ENCODE results near the gene MPP4.
A peak's percentile ranks its signal among the peaks of the same experiment; 100 is the strongest.
"Not testable (repeated sequence)": the region's sequence is repeated elsewhere in the genome, so short reads cannot be mapped to it uniquely, and the experiment has no call there.

The MPP4 gene

GRCh38 chr2:201671205-201671604 lies 27.2 kb downstream of the MPP4 start:
- not testable (repeated sequence) for DNase-seq

- DNase-seq = no peak
Observed at GRCh38 chr2:201669865-201670264, 28.6 kb downstream of the MPP4 start.

- DNase-seq = no peak
Observed at GRCh38 chr2:201668402-201668910, 30.0 kb downstream of the MPP4 start.

- DNase-seq = no peak
Observed at GRCh38 chr2:201664334-201664733, 34.1 kb downstream of the MPP4 start.

GRCh38 chr2:201661366-201661765 lies 37.1 kb downstream of the MPP4 start:
- DNase-seq = no peak

GRCh38 chr2:201660293-201660895 lies 38.0 kb downstream of the MPP4 start:
- no peak for DNase-seq

GRCh38 chr2:201656740-201657139 lies 41.7 kb downstream of the MPP4 start:
- no peak for DNase-seq

- no peak for DNase-seq
Observed at GRCh38 chr2:201656102-201656501, 42.3 kb downstream of the MPP4 start.

GRCh38 chr2:201654616-201655384 lies 43.6 kb downstream of the MPP4 start:
- DNase-seq = no peak

- no peak for DNase-seq
Observed at GRCh38 chr2:201653221-201653620, 45.2 kb downstream of the MPP4 start.

- no peak for DNase-seq
Observed at GRCh38 chr2:201649442-201649841, 49.0 kb downstream of the MPP4 start.

- no peak for DNase-seq
Observed at GRCh38 chr2:201647431-201647830, 51.0 kb downstream of the MPP4 start.

- DNase-seq = no peak
Observed at GRCh38 chr2:201644001-201644400, 54.4 kb downstream of the MPP4 start.

- DNase-seq = peak; percentile 53
Observed at GRCh38 chr2:201643216-201643890, 55.1 kb downstream of the MPP4 start, which contains the start of gene TMEM237. TMEM237 (minus strand) TSS chr2:201643503; CDS start chr2:201643400, 103 bp downstream.

GRCh38 chr2:201642579-201643215 lies 55.7 kb downstream of the MPP4 start:
- DNase-seq = peak; percentile 81

GRCh38 chr2:201642086-201642578 lies 56.3 kb downstream of the MPP4 start:
- DNase-seq = no peak

- no peak for DNase-seq
Observed at GRCh38 chr2:201639205-201639604, 59.2 kb downstream of the MPP4 start.

GRCh38 chr2:201638326-201638725 lies 60.1 kb downstream of the MPP4 start:
- DNase-seq = no peak

- no peak for DNase-seq
Observed at GRCh38 chr2:201633661-201634249, 64.7 kb downstream of the MPP4 start.

GRCh38 chr2:201631041-201631440 lies 67.4 kb downstream of the MPP4 start:
- no peak for DNase-seq

GRCh38 chr2:201630577-201630976 lies 67.9 kb downstream of the MPP4 start:
- DNase-seq = no peak

GRCh38 chr2:201628545-201628944 lies 69.9 kb downstream of the MPP4 start:
- no peak for DNase-seq

Measured in activated CD4-positive, alpha-beta T cell treated with anti-CD3 and anti-CD28 coated beads, Interleukin-2, amount 50 U/mL, for 1 hour (primary cell).